ENCODE results near the gene TPX2. TPM values are rescaled to one million over a fixed set of nuclear protein-coding genes. Genes with fewer than 3 reads are reported as not detected.

The TPX2 gene
- total RNA-seq, 1 experiment from 2014 or later = 248 TPM

- H3K4me1 ChIP-seq (ENCODE audit: control insufficient read depth, insufficient read depth, low read length) = peaks cover 49% of the 10 kb centered on the region
- ATAC-seq (no peak), DNase-seq (ENCODE audit: low read depth, low spot score) (no peak)
- no peak overlapping the region for H3K4me3 ChIP-seq (ENCODE audit: low read depth in 2 of 2, low read length in 2 of 2)
- BruUV-seq (replicated peaks) = TSS peak; percentile 70
- CTCF ChIA-PET = interaction anchor here (2.2 to 2.5 kb wide), 2 partner anchors 28 to 33 kb away, joined by 15 to 22 read pairs; partner anchors contain the start of gene BCL2L1
- in situ Hi-C loops (cut with HindIII; ENCODE audit: low pct_unique_long_range_greater_than_20kb, low sequenced_read_pairs) (no loop called here), intact Hi-C loops (cut with micrococcal nuclease; ENCODE audit: unreplicated experiment) (no loop called here)
- peak overlapping the region; percentile 60 for H3K27ac ChIP-seq (ENCODE audit: low read length)
- no peaks in the 10 kb centered on the region for H3K36me3 ChIP-seq (ENCODE audit: control insufficient read depth, insufficient read depth, low read length)
- TF ChIP-seq SIN3A (IDR thresholded peaks at IDR 0.05; ENCODE audit: borderline replicate concordance, insufficient read depth, low read depth, low read length) = no peak
- TF ChIP-seq POLR2AphosphoS5 (IDR thresholded peaks at IDR 0.05; ENCODE audit: low read depth, low read length) = no peak
- TF ChIP-seq REST (IDR thresholded peaks at IDR 0.05; ENCODE audit: insufficient read depth in 1 of 2, low read depth in 2 of 2, low read length in 1 of 2) = no peak
- TF ChIP-seq TCF7L2 (IDR thresholded peaks at IDR 0.05; ENCODE audit: low read depth, low read length) = no peak
- no peak for TF ChIP-seq CTCF (IDR thresholded peaks at IDR 0.05)
- POLR2A ChIA-PET = interaction anchor here (1.5 kb wide), 1 partner anchor 23 kb away, joined by 6 read pairs; no protein-coding TSS in a partner anchor
- no peaks in the 10 kb centered on the region for H3K27me3 ChIP-seq (ENCODE audit: control insufficient read depth, insufficient read depth, low read length)
- H3K9me3 ChIP-seq (ENCODE audit: control insufficient read depth, insufficient read depth, low read depth, low read length) = no peaks in the 10 kb centered on the region
Observed at GRCh38 chr20:31694842-31695593, 44.1 kb upstream of the TPX2 start.

GRCh38 chr20:31695849-31696804 lies 43.0 kb upstream of the TPX2 start:
- Histone ChIP-seq H3K4me3 (ENCODE audit: low read depth in 2 of 2, low read length in 2 of 2) (no peak overlapping the region), H3K36me3 (ENCODE audit: control insufficient read depth, insufficient read depth, low read length) (no peaks in the 10 kb centered on the region), H3K27me3 (ENCODE audit: control insufficient read depth, insufficient read depth, low read length) (no peaks in the 10 kb centered on the region), H3K4me1 (ENCODE audit: control insufficient read depth, insufficient read depth, low read length) (peaks cover 52% of the 10 kb centered on the region), H3K27ac (ENCODE audit: low read length) (peak overlapping the region; percentile 60), H3K9me3 (ENCODE audit: control insufficient read depth, insufficient read depth, low read depth, low read length) (no peaks in the 10 kb centered on the region)
- DNase-seq (ENCODE audit: low read depth, low spot score) (peak; percentile 100), ATAC-seq (peak; percentile 89)
- no peak for TF ChIP-seq TCF7L2 (IDR thresholded peaks at IDR 0.05; ENCODE audit: low read depth, low read length)
- peak; percentile 72 for TF ChIP-seq POLR2AphosphoS5 (IDR thresholded peaks at IDR 0.05; ENCODE audit: low read depth, low read length)
- intact Hi-C loops (cut with micrococcal nuclease; ENCODE audit: unreplicated experiment) (no loop called here), in situ Hi-C loops (cut with HindIII; ENCODE audit: low pct_unique_long_range_greater_than_20kb, low sequenced_read_pairs) (no loop called here)
- BruUV-seq (replicated peaks) = no TSS peak
- POLR2A ChIA-PET = interaction anchor here (1.2 to 1.5 kb wide), 2 partner anchors 9 to 22 kb away, joined by 4 to 6 read pairs; no protein-coding TSS in a partner anchor
- CTCF ChIA-PET = interaction anchor here (0.5 to 2.5 kb wide), 5 partner anchors 21 to 119 kb away, joined by 3 to 22 read pairs (median 6); partner anchors contain the start of gene BCL2L1

Measured in Panc1 (cell line).